M059J (cell line): Measurements from ENCODE around the gene OPN5. TPM values are rescaled to one million over a fixed set of nuclear protein-coding genes. Genes with fewer than 3 reads are reported as not detected.

ENCODE experiments used
- DNase-seq: peaks from one replicate; pipeline ENCODE4 v3.0.0-alpha.2; 2012; ENCODE audit warnings: low read depth
- total RNA-seq: library from RNA; depleted of rRNA; stranded (reverse); fragments of >200 nt; shearing (Covaris generic); gene quantifications from 2 replicates; pipeline ENCODE4 v1.2.3, GENCODE V29; 2014

The OPN5 gene
- total RNA-seq, 1 experiment from 2014 or later, result not detected

DNA sequence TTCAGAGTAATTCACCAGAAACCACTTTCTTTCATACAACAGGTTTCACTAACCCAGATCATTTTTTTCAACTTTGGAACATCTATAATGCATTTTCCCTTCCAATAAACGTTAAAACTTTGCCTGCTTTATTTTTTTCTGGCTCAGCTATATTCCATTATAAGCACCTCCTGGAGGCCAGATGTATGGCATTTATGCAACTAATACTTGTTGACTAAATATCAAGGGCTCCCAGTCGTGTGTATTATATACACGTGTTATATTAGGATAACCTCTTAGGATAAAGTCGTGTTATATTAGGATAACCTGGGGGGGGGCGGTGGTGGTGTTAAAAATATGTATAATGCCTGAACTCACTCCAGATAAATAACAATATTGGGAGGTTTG is 6.7 kb downstream of the OPN5 start:
- DNase-seq, result no peak

GRCh38 chr6:47789553-47789952 is 7.7 kb downstream of the OPN5 start:
- DNase-seq, result no peak

GRCh38 chr6:47792216-47792733 is 10.4 kb downstream of the OPN5 start:
- DNase-seq, result no peak

DNA sequence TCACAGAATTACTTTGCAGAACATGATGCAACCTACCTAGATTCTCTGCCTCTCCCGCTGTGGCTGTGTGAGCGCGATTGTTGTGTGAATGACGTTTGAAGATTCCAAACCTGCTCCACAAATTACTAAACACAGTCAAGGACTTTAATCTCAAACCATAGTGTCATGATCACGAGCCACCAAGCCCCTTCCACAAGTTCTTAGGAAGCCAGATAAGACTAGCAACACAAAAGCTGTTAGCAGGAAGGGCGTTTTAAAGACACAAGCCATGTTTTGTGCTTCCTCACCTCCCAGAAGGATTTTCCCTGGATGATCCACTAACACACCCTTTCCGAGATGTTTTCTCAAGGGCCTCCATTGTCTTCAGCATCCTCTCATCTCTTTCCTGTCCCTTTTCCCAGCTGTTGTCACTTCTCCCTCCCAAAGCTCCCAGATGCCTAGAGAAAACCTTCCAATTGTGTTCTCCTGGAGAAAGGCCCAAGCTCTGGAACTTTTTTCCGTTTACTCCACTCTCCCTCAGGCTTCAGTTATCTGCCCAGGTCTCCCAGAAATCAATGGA is 12.8 kb downstream of the OPN5 start:
- no peak for DNase-seq

- no peak for DNase-seq
Measured at GRCh38 chr6:47801984-47802383, 20.2 kb downstream of the OPN5 start.

DNA sequence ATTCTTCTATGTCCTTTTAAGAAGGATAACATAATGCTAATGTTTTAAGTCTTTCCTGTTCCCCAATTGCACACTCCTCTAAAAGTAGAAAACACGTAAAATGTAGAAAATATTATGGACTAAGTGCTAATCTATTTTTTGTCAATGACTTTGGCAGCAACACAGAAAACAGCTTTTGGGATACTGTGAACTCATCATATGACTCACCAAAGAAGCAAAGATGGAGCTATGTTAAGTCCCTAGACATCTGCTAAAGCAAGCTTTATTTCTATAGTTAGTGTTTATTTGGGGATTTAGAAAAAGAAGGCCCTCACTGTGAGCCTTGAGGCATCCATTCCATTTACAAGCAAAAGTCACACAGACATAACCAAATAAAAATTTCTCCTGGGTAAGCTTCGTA is 23.0 kb downstream of the OPN5 start:
- DNase-seq, result peak; percentile 15

- DNase-seq, result no peak
Measured at GRCh38 chr6:47809873-47810272, 28.0 kb downstream of the OPN5 start.

DNA sequence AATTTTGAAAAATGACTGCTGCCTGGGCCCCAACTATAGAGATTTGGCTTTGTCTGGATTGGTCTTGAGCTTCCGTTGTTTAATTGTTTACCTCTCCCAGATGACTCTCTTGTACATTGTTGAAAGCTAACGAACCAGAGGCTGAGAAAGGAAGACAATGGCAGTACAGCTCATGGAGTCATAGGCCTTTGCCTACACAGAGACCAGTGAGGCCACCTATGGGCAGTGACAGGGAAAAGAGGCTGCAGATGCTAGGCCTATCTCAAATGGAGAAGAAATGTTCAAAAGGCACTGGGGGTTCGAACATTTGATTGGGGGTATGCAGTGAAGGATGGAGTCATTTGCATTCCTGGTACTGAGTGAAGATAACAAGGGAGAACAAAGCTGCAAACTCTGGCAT is 29.1 kb downstream of the OPN5 start:
- no peak for DNase-seq

GRCh38 chr6:47811443-47811842 is 29.6 kb downstream of the OPN5 start:
- no peak for DNase-seq

DNA sequence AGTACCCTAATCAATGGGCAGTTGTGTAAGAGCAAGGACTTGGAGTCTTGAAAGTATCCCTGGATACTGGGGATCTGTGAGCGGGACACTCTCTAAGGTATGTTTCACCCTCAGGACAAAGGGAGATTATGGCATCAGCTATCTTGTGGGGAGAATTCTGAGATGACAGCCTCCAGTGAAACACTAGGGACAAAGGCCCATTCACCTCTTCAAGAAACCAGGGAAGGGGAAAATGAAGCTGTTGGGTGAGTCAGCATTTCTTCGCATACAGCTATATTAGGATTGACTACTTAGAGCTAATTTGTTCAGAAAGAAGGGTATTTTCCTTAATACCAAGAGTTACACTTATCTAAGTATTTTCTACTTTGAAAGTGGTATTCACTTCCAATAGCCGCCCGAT is 35.9 kb downstream of the OPN5 start:
- no peak for DNase-seq

GRCh38 chr6:47819461-47819860 is 37.6 kb downstream of the OPN5 start:
- no peak for DNase-seq

DNA sequence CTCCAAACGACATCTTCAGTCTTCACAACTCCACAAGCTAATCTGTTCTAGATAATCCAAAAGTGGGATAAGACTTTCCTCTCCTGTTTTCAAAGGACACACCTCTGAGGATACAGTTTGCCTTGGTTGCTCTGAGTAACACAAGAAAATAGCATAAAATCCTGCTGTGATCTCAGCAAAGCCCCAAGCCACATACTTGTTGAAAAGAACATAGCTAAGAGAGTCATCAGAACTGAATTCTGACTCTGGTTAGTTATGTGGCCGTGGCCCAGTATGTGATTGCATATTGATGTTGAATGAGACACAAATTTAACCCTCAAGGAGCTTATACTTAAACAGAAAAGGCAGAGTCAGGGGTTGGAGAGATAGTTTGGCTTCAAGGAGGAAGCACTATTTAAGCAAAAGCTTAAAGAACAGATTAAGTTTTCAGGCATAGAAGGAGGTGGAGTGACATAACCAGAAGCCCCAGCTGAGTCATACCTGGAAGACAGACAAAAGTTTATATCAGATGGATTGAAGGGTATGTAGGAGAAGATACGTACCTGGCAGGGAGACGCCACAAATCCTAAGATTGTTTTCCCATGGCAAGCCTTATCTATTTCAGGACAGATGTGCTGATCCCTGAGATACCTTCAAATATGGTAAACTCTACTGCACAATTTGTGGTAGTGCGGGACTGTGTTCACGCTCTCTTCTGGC is 41.2 kb downstream of the OPN5 start:
- DNase-seq, result peak; percentile 20

DNA sequence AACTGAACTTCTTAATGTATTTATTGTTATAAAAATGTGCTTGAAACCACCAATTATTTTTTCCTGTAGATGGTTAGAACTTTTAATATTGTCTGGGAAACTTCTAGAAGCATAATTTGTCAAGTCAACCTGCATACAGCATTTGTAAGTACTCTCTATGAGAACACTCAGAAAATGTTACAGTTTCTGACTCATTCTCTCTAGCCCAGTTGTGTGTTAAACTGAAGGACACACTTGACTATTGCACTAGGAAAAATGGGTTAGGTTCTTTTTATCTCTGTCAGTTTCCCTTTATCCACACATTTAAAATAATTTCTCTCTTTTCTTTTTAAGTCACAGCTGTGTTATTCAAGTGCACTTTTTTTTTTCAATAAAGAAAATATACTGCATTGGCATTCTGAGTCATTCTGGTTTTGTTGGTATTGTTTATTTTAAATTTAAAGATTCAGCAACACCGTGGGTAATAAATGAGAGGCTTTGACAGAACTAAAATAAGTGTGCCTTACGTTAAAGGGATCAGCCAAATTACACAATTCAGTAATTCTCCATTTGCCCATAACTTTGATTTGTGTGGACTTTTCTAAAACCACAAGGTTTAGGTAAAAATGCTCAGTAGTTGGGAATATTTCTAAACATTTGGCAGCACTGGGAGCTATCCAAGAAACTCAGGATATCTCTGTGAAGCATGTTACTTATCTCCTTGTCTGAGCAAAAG is 50.7 kb downstream of the OPN5 start:
- DNase-seq, result peak; percentile 45

DNA sequence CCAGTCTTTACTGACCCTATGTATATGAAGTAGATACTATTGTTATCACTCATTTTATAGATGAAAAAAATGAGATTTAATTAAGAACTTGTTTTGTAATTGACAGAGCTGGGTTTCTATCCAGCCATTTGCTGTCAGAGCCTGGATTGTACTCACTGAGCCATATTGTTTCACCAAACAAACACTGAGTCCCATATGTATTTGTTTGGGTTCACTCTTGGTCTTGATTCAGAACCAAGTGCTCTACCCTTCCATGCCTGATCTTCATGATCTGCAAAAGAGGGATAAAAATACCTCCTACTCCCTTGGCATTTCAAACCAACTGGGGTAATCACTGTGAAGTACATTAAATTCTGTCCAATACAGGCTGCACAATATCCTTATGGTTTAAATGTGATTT is 52.4 kb downstream of the OPN5 start:
- no peak for DNase-seq

DNA sequence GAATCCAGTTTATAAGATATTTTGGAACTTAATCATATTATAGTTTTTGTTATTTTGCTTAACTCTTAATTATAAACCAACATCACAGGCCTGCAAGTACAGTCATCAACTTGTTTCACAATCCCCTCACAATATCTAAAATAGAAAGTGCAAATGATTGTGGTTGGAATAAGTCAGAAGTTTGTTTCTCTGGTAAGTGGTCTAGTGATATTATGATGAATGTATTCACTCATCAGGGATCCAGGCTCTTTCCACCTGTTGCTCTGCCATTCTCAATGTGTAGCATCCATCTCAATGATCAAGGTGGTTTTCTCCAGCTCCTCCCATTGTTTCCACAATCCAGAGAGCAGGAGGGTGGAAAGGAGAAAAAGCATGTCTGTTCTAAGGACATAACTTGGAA is 54.2 kb downstream of the OPN5 start:
- peak; percentile 7 for DNase-seq

DNA sequence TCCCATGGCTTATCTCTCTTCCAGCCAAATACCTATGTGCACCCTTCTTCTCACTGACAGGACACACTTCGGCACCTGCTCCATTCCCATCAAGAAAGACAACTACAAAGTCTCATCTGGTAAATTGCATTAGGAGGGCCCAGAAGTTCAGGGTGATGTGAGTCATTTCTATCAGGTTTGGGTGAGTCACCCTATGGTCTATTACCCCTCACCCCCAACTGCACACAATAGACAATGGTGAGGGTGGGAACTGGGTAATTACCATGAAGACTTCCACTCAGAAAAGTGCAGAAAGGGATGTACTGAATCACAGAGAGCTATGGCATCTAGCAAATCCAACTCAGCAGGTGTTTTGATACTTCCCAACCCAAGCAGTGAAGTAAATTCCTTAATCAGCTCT is 54.8 kb downstream of the OPN5 start:
- DNase-seq, result peak; percentile 19

GRCh38 chr6:47839645-47840044 is 57.8 kb downstream of the OPN5 start:
- no peak for DNase-seq

DNA sequence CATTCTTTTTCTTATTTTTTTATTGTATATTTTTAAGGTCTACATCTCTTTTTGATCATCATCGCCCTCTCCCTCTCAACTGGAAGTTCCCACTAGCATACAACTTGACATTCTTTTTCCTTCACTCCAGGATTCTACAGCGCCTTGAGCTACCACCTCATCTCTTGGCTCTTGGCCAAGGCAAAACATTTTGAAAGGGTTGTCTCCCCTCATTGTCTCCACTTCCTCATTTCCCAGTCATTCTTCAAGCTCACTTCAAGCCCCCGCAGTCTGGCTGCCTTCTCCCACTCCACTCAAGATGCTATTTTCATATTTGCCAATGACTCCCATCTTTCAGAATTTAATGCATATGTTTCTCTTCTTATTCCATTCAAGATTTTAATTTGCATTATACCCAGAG is 63.0 kb downstream of the OPN5 start:
- no peak for DNase-seq

DNA sequence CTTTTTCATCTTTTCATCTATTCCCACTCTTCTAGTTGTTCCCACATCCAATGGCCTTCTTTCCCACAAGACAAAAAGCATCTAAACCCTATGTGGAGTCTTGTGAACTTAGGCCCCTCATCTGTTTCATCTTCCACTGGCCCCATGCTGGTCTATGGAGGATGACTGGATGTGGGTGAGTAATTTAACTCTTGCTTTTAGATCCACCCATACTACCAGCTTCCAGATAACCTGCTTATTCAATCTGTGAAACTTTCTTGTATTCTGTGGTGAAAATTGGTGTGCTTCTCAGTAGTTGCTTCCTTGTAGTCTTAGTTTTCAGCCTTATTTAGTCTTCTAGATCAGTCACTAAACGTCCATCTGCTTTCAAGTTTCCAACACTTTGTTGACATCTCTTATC is 64.9 kb downstream of the OPN5 start:
- no peak for DNase-seq

DNA sequence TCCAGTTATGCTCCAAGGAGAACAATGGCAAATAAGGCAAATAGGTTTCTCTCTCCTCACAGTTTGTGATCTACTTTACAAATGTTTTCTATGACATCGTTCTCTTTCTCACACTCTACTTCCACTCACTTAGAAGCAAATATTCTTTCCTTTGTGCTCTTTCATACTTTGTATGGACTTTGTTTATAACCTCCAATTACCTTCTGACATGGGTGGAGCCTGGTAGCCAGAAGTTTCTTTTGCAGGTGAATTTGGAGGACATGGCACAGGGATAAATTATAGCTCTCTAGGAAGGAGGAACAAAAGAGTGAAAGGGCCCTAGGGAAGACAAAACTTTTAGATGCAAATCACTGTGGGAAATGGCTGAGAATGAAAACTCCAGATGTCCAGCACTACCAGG is 69.3 kb downstream of the OPN5 start:
- DNase-seq, result no peak

- peak; percentile 34 for DNase-seq
Measured at GRCh38 chr6:47852727-47853126, 70.9 kb downstream of the OPN5 start.

GRCh38 chr6:47853766-47854165 is 71.9 kb downstream of the OPN5 start:
- DNase-seq, result no peak

GRCh38 chr6:47854971-47855370 is 73.1 kb downstream of the OPN5 start:
- DNase-seq, result no peak
